Astrocyte (in vitro differentiated cells and primary cell): ENCODE data around the gene KLHL18. TPM values are rescaled to one million over a fixed set of nuclear protein-coding genes. Genes with fewer than 3 reads are reported as not detected.

Source experiments
- DNase-seq: peaks from one replicate; pipeline ENCODE4 v3.0.0-alpha.2; 2010; ENCODE audit warnings: low read depth
- FAIRE-seq: peaks from 2 replicates; lab custom pipeline; 2011; peaks lifted over from hg19 to GRCh38; lab: Jason Lieb, UNC
- H2AFZ ChIP-seq: 2 replicates; pipeline ENCODE4 v1.6.0; 2012; ENCODE audit warnings: low read depth, low read length, inconsistent platforms
- H3K27ac ChIP-seq: 2 replicates; pipeline ENCODE4 v1.5.1; 2011; ENCODE audit warnings: low read depth, low read length, inconsistent platforms
- H3K27me3 ChIP-seq: 2 replicates; pipeline ENCODE4 v1.6.0; 2011; ENCODE audit warnings: low read length, inconsistent platforms; ENCODE audit not compliant: insufficient read depth
- H3K36me3 ChIP-seq: 2 replicates; pipeline ENCODE4 v1.5.1; 2011; ENCODE audit warnings: low read length, inconsistent platforms; ENCODE audit not compliant: insufficient read depth
- H3K4me1 ChIP-seq: 2 replicates; pipeline ENCODE4 v1.5.1; 2011; ENCODE audit warnings: low read length, inconsistent platforms; ENCODE audit not compliant: insufficient read depth
- H3K4me2 ChIP-seq: 2 replicates; pipeline ENCODE4 v1.6.0; 2012; ENCODE audit warnings: low read length, inconsistent platforms
- H3K4me3 ChIP-seq: 2 replicates; pipeline ENCODE4 v1.5.1; 2011; ENCODE audit warnings: low read depth, mild to moderate bottlenecking, low read length, inconsistent platforms; ENCODE audit not compliant: insufficient read depth
- H3K79me2 ChIP-seq: 2 replicates; pipeline ENCODE4 v1.6.0; 2012; ENCODE audit warnings: mild to moderate bottlenecking, low read length, inconsistent platforms; ENCODE audit not compliant: insufficient read depth
- H3K9ac ChIP-seq: 2 replicates; pipeline ENCODE4 v1.6.0; 2012; ENCODE audit warnings: mild to moderate bottlenecking, low read length, inconsistent platforms
- H3K9me3 ChIP-seq: 2 replicates; pipeline ENCODE4 v1.5.1; 2012; ENCODE audit warnings: low read depth, mild to moderate bottlenecking, low read length, inconsistent platforms; ENCODE audit not compliant: insufficient read depth
- H4K20me1 ChIP-seq: 2 replicates; pipeline ENCODE4 v1.6.0; 2012; ENCODE audit warnings: low read length, inconsistent platforms; ENCODE audit not compliant: insufficient read depth
- H3K27ac Mint-ChIP-seq: one replicate; pipeline ENCODE4 v1.8.0; 2021; ENCODE audit warnings: mild to moderate bottlenecking, mixed read lengths; ENCODE audit not compliant: unreplicated experiment
- H3K27me3 Mint-ChIP-seq: one replicate; pipeline ENCODE4 v1.8.0; 2021; ENCODE audit warnings: low read depth, mixed read lengths; ENCODE audit not compliant: unreplicated experiment
- H3K36me3 Mint-ChIP-seq: one replicate; pipeline ENCODE4 v1.8.0; 2021; ENCODE audit warnings: low read depth, mixed read lengths; ENCODE audit not compliant: unreplicated experiment
- H3K4me1 Mint-ChIP-seq: one replicate; pipeline ENCODE4 v1.8.0; 2021; ENCODE audit warnings: low read depth, mixed read lengths; ENCODE audit not compliant: unreplicated experiment
- H3K4me3 Mint-ChIP-seq: one replicate; pipeline ENCODE4 v1.8.0; 2021; ENCODE audit warnings: mild to moderate bottlenecking, moderate library complexity, mixed read lengths; ENCODE audit not compliant: unreplicated experiment
- H3K9me3 Mint-ChIP-seq: one replicate; pipeline ENCODE4 v1.8.0; 2021; ENCODE audit warnings: mild to moderate bottlenecking, mixed read lengths; ENCODE audit not compliant: unreplicated experiment
- CTCF ChIP-seq: IDR thresholded peaks from 2 replicates; pipeline ENCODE4 v1.5.1; 2011; ENCODE audit warnings: low read depth, mild to moderate bottlenecking, inconsistent platforms, low read length, moderate library complexity; ENCODE audit not compliant: insufficient read depth
- EZH2 ChIP-seq: IDR thresholded peaks from 2 replicates; pipeline ENCODE4 v1.6.1; 2012; ENCODE audit warnings: mild to moderate bottlenecking, low read length, inconsistent platforms; ENCODE audit not compliant: insufficient read depth
- total RNA-seq: library from RNA; stranded (reverse); gene quantifications from 2 replicates; pipeline ENCODE4 v1.2.1, GENCODE V29; 2021

KLHL18 gene
- total RNA-seq, 1 donor from 2014 or later: 53.2 TPM

- H3K9me3 Mint-ChIP-seq: no peaks in the 10 kb centered on the region
- Histone ChIP-seq H3K4me2 (peak within 1 kb of the TSS; percentile 93), H3K79me2 (peaks cover 63% of the 10 kb centered on the region), H3K27me3 (no peaks in the 10 kb centered on the region), H4K20me1 (peaks cover 38% of the 10 kb centered on the region), H3K4me3 (peak within 1 kb of the TSS; percentile 91), H3K36me3 (no peaks in the 10 kb centered on the region), H3K4me1 (peaks cover 13% of the 10 kb centered on the region), H3K9ac (peak within 1 kb of the TSS; percentile 96), H2AFZ (peak within 1 kb of the TSS; percentile 80), H3K9me3 (no peaks in the 10 kb centered on the region), H3K27ac (peak within 1 kb of the TSS; percentile 92)
- DNase-seq: peak; percentile 95
- no peak for FAIRE-seq
- peaks cover 13% of the 10 kb centered on the region for H3K4me1 Mint-ChIP-seq
- peak within 1 kb of the TSS; percentile 100 for H3K27ac Mint-ChIP-seq
- peak within 1 kb of the TSS; percentile 100 for H3K4me3 Mint-ChIP-seq
- TF ChIP-seq EZH2 (no peak), CTCF (no peak)
- peaks cover 3% of the 10 kb centered on the region for H3K36me3 Mint-ChIP-seq
- no peaks in the 10 kb centered on the region for H3K27me3 Mint-ChIP-seq
Observed at GRCh38 chr3:47380601-47381316, 98.0 kb downstream of the KLHL18 start, which contains the start of gene PTPN23. Gene PTPN23 (plus strand): TSS chr3:47381021. CDS start chr3:47381097, 76 bp downstream.

DNA sequence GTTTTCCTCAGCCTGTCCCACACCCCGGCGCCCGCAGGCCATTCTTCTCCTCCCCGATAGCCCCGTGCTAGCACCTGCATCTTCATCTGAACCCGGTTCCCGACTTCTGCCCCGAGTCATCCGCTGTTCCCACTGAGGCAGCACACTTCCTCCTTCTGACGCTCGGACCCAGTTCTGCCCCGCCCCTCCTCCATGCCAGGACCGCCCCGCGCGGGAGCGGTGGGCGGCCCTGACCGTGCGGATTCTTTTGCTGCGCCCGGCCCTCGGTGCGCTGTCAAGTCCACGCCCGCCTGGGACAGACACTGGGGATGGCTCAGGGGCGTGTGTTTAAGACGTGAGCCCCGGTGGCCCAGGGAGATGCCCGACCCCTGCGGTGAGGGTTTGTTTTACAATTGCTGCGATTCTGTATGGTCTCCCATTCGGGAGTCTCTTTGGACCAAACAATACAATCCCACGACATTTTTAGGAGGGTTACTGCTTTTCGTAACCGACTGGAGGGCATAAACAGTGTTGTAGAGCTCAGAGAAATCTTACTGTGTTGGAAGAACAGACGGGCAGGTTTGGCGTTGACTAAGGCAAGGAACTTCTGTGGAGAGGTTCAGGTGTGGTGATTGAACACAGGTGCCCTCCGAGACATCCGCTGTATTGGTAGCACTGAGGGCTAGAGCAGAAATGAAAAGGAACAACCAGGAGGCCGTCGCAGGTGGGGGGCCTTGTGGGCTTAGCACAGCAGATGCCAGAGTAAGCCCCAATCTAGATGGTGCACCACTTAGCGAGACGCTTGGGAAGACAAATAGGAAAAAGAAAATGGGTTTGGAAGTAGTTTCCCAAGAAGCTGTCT is 98.8 kb downstream of the KLHL18 start:
- Mint-ChIP-seq H3K9me3 (no peaks in the 10 kb centered on the region), H3K4me3 (peak overlapping the region; percentile 100), H3K27ac (peak overlapping the region; percentile 100), H3K36me3 (peaks cover 3% of the 10 kb centered on the region), H3K4me1 (peaks cover 13% of the 10 kb centered on the region), H3K27me3 (no peaks in the 10 kb centered on the region)
- peak overlapping the region; percentile 93 for H3K4me2 ChIP-seq
- H3K27me3 ChIP-seq: no peaks in the 10 kb centered on the region
- FAIRE-seq (no peak), DNase-seq (peak; percentile 73)
- H3K4me1 ChIP-seq: peaks cover 13% of the 10 kb centered on the region
- no peaks in the 10 kb centered on the region for H3K36me3 ChIP-seq
- TF ChIP-seq EZH2: no peak
- TF ChIP-seq CTCF: no peak
- H2AFZ ChIP-seq: peak overlapping the region; percentile 80
- H3K4me3 ChIP-seq: peak overlapping the region; percentile 91
- peaks cover 71% of the 10 kb centered on the region for H3K79me2 ChIP-seq
- H3K9ac ChIP-seq: peak overlapping the region; percentile 96
- peak overlapping the region; percentile 92 for H3K27ac ChIP-seq
- H3K9me3 ChIP-seq: no peaks in the 10 kb centered on the region
- peaks cover 46% of the 10 kb centered on the region for H4K20me1 ChIP-seq
